HL-60/S4 (cell line): ENCODE measurements around the gene SMAD3.

ENCODE experiments used
- in situ Hi-C: fragments of 300-500 bp; cut with MboI; formaldehyde crosslinking; loops from 2 replicates; pipeline ENCODE4 v1.14.3; 2022; ENCODE audit warnings: low sequenced_read_pairs

Gene SMAD3

DNA sequence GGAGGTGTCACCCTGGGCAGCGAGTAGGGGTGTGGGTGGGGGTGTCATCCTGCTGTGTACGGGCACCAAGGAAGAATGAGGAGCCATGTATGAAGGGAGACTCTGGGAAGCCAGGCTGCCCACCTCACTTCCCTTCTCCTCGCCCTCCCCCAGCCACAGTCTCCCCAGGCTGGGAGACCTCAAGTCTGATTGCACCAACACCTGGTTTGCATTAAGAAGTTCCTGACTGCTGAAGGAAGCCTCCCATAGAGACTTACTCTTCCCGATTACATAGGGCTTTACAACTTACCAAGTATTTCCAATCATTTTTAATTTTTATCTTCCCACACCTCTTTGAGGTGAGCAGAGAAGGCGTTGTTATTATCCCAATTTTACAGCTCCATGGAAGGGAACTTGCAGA is 29.5 kb upstream of the SMAD3 start:
- in situ Hi-C loops = no loop called here

DNA sequence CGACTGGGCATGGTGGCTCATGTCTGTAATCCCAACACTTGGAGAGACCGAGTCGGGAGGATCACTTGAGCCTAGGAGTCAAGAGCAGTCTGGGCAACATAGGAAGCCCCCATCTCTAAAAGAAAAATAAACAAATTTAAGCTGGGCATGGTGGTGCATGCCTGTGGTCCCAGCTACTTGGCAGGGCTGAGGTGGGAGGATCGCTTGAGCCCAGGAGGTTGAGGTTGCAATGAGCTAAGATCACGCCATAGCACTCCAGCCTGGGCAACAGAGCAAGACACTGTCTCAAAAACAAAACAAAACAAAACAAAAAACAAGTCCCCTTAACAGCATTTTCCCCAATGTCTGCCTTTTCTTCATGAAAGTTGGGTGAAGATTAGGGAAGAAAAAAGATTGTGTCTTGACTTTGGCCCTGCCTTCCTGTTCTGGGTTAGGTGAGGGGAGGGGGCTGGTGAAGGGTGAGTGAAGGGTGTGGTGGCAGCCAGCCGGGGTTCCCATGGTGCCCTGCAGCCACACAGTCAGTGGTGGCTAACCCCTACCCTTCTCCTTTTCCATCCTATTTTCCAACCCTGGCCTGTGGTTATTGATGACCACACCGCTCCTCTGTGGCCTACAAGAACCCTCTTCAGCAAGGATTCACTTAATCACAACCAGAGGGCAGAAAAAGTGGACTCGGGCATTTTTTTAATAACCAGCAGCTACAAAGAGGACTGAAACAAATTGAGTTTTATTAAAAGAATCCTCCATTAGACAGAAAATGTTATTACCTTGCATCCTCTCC is 28.4 kb upstream of the SMAD3 start:
- in situ Hi-C loops = no loop called here

DNA sequence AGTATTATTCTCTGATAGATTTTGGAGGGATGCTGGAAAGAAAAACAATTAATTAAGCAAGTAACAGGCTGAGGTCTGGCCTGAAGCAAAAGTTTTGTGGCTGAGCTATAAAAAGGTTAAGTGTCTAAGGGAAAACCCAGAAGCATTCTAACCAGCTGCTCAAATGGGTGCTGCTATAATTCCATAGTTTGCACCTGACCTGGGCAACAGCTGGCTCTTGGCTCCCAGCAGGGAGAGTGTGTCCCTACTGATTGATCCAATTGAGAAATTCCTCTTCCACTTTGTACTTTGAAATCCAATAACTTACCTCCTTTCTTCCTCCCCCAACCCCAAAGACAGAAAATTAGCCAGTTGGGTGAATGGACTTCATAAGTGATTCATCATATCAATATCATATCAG is 27.7 kb upstream of the SMAD3 start:
- in situ Hi-C loops = no loop called here

DNA sequence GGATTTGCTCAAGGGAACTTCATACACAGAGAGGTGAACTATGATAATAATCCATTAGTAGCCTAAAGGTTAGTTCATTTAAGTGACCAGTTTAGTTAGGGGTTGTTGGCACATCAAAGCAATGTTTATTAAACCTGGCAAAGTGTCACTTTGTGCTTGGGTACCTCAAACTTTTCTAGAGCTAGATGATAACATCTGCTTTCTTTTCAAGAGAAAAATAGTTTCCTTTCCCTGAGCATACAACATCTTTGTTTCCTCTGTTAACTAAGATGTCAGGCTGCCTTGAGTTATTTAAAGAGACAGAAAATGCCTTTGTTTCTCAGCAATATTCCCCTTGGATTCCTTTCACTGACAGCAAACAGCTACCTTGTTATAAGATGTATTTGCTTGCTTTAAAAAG is 26.7 kb upstream of the SMAD3 start:
- in situ Hi-C loops = no loop called here

DNA sequence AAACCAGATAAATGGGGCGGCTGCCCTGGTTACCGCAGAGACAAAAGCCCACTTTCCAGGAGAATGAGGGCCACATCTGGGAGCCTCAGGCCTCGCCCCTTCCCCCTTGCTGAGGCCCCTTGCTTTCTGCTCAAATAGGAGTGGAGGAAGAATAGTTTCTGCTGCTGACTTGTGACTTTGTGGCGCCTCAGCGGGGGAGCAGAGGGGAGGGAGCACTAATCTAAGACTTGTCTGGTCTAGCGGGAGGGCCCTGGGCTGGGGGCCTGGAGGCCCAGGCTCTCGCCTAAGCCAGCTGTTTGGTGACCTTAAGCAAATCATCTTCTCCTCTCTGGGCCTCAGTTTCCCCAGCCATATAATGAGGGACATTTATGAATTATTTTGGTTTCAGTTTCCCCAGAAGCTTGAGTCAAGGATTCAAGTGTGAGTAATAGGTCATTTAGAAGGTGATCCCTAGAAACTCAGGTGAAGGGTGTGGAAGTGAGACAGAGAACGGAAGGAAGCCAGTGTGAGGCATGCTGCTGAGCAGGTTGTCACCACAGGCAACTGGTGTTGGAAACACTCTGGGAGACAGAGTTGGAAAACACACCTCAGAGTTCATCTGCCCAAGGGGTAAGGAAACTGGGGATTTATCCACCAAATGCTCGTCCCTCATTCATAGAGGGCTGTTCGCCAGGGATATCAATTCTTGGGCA is 25.9 kb upstream of the SMAD3 start:
- in situ Hi-C loops = no loop called here

DNA sequence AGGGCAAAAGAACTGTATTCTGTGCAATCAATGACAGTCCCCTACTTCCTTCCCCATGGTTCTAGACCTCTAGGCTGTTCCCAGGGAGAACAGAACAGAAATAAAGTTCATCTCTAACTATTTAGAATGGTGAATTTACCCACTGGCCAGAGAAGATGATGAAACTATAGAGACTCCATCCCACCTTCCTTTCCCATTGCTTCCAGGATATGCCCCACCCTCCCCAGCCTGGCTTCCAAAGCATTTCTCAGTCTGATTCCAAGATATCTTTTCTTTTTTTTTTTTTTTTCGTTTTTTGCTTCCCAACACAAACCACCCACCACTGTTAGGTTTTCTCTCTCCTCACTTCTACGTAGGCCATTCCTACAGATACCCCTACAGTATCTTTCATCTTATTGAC is 25.1 kb upstream of the SMAD3 start:
- in situ Hi-C loops = no loop called here

DNA sequence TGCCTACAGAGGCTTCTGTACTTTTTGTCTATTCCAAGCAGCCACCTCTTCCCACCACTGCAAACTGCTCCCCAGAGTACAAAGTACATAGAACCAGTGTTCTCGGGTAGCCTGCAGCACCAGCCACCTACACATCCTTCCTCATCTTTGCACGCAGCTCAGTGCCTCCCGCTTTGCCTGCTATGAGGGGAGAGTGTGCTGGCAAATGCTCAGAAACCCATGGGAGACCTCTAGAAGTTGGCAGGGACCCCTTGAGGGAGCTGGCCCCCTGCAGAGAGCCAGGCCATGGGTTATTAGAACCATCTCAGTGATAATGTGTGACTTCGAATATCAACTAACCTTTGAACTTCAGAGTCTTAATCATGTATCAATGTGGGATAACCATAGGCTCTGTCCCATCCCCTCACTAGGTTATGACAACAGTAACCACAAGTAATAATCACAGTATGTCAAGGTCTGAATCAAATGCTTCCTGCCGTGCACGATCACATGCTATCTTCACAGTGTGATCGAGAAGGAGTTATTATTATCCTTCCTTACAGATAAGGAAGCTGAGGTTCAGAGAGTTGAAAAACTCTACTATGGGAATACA is 22.8 kb upstream of the SMAD3 start:
- in situ Hi-C loops = no loop called here

DNA sequence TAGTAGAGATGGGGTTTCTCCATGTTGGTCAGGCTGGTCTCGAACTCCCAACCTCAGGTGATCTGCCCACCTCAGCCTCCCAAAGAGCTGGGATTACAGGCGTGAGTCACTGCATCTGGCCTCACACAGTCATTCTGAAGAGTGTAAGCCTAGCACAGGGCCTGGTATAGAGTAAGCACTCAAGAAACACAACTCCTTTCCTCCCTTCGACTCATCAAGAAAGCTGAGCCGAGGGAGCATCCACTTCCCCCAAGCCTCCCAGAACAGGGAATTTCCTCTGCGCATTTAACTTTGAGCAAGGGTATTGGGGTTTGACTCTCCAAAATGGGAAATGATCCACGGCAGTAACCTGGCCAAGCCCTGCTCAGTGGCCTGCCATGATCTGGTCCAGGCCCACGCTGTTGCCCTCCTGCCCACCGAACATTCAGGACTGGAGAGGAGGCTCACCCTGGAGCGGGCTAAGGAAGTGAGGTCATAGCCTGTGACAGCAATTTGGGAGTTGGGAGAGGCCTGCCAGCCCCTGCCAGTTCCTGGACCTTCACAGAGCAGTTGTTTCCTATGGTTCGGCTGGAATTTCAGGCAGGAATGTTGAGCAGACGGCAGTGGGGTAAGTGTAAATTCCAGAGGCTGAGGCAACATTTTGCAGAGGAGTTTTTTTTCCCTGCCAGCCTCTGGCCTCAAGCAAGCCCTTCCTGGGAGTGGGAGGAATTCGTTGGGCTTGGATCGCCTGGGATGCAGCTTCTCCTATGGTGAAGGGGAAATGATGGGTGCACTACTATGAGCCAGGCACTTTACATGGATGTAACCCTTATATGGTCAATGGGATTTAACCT is 21.2 kb upstream of the SMAD3 start:
- in situ Hi-C loops = no loop called here

DNA sequence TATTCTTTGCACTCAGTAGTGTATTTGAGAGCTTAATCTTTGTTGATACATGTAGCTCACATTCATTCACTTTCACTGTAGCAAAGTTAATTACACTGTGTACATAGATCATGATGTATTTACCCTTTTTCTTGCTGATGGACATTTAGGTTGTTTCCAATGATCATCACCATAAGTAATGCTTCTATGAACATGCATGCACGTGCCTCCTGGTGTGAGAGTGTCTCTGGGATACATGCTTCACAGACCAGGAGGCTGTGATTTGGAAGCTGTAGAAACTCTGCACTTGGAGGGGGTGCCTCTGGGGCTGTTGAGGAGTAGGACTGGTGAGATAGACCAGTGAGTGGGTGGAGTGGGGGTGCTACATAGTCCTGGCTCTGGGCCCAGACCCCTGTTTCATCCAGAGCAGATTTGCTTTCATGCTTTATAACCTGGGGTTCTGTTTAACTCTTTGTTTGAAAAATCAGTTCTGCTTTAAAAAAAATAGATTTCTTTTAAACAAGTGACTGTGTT is 18.2 kb upstream of the SMAD3 start:
- in situ Hi-C loops = no loop called here

DNA sequence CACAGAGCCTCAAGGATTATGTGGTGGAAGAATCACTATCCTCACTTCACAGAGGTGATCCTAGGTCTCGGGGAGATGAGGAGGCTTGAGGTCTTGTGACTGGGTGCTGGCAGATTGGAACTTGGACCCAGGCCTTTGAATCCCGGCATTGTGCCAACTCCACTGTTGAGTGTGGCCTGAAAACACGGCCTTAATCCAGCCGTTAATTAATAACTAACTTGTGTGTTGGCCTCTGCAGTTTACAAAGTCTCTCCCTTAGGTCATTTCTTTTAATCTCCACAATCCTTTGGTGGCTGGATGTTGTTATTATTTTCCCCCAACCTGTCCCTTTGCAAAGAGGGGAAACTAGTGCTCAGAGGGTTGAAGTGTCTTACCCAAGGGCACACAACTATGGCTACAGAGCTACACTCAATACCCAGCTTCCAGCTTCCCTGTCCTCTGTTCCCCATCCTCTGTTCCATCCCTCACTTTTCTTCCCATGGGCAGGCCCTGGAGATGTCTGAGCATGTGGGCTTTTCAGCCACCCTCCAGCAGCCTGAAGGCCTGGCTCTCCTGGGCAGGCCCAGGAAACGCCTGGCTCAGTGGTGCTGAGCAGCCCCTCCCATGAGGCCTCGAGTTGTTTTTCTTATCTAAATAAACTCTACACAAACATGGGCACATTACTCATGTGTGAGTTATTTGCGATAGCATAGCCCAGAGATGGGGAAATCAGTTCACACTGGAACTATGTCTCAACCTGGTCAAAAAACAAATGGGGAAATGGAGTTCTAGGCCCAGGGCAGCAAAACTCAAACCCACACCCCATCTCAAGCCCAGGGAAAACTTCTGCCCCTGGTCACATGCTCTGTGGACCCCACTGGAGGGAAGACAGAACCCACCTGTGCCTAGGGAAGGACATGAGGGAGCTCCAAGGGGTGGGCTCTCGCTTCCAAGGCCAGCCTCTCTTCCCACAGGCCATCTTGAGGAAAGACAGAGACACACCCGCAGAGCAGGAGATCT is 16.8 kb upstream of the SMAD3 start:
- in situ Hi-C loops = no loop called here

DNA sequence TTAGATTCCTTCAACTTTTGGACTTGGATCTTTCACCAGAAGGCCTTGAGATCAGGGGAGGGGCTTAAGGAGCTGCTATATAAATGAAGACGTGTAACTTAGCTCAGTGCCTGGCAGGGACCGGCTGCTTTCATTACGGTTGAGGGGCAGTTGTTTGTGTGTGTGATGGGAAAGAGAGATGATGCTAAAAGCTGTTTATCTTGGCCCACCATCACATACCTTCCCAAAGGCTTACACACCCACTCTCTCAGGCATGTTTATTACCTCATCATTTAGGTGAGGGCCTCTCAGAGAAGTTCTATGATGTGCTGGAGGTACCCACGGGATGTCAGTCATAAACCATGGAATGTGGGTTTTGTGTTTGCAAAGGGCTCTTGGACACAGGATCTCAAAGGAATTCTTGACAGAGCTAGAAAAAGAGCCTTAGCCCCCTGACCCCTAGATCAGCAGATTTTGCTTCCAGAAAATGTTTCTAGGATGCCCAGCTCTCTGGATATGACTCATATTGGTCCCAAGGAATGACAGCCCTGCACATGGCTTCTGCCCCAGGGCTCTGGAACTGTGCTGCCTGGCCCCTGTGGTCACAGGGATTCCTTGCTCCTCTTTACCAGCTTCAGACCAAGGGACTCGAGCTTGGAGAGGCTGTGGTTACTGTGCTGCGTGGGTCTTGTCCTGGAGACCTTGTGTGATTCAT is 15.9 kb upstream of the SMAD3 start:
- in situ Hi-C loops = no loop called here

DNA sequence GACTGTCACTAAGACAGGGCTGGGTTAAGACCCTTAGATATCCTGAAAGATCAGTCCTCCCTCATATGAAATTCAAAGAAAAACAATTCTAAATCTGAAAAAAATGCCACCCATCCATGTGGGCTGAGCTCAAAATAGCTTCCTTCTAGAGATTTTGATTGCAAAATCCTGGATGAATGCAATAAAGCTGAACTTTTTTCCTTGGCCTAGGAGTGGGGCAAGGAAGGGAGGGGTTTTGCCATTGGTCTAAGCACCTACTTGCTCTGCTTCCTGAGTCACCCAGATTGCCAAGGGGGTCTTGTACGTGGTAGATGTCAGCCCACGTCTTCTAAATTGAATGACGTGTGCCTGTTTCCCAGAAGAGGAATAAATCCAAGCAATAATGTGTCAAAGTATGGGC is 15.3 kb upstream of the SMAD3 start:
- in situ Hi-C loops = no loop called here

DNA sequence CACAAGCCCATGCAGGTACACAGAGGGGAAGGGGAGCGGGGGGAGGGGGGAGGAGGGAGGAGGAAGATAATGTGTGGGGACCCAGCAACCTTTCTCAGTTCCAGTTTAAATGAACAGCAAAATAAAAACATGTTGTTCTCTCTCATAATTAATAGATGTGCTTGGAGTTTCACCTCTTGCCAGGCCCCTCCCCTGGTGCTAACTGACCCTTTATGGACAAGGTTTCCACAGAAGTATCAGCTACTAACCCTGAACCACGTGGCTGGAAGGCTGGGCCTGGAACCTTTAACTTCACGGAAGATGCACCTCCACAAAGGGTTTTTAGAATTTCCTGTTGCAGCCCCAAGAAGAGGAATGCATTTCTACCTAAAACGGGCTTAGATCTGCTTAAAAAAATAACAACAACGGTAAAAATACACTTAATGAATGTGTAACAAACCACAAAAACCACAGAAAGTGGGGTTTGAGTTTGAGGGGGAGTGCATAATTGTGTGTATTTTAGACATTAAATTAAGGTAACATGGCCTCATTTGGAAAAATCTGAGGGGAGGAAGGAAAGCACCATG is 14.8 kb upstream of the SMAD3 start:
- in situ Hi-C loops = no loop called here

DNA sequence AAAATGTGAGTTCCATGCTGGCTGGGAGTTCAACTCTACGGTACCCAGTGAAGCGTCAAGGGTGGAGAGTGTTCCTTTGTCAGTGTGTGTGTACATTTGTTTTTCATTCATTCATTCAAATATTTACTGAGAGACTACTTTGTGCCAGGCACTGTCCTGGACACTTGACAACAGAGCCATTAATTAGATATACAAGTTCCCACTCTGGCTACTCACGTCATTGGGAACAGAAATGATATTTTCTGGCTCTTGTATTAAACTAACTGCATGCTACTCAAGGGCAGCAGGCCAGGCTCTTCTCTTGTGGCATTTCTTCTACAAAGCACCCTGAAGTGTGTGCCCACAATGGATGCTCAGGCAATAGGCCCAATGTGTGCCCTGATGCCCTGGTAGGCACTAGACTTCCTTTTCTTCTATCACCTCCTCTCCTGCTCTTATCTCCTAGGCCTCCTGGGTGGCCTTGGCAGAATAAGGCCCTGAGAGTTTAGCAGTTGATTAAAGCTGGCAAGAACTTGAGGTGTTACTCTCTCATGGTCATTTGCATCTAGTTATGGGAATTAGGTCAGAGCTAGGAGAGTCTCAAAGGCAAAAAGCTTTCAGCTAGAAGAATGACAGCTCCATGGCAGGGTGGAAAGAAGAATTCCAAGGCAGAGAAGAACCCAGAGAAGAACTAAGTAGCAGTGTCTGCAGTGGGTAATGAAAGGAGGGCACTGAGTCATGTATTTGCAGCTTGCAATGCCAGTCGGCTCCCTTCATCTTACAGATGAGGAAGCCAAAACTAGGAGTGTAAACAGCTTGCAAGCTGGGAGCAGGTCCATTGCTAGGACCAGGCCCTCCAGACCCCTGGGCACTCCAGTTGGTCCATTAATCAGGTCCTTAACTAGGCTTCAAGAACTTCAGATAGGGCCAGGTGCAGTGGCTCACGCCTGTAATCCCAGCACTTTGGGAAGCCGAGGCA is 14.0 kb upstream of the SMAD3 start:
- in situ Hi-C loops = no loop called here

DNA sequence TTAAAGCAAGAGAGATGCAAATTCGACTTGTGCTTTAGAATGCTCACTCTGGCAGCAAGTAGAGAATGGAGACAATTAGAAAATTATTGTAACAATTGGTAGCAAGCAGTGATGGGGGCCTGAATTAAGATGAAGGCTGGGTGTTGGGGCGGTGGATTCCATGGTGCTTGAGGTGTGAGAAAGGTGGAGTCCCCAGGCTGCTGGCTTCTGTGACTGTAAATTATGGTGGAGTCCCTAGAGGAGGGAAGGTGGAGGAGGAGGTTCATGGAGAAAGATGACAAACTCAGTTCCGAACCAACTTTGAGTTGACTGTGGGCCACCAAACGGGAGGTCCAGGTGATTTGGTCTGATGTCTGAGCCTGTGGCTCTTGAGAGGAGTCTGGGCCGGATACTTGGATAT is 10.7 kb upstream of the SMAD3 start:
- in situ Hi-C loops = no loop called here

DNA sequence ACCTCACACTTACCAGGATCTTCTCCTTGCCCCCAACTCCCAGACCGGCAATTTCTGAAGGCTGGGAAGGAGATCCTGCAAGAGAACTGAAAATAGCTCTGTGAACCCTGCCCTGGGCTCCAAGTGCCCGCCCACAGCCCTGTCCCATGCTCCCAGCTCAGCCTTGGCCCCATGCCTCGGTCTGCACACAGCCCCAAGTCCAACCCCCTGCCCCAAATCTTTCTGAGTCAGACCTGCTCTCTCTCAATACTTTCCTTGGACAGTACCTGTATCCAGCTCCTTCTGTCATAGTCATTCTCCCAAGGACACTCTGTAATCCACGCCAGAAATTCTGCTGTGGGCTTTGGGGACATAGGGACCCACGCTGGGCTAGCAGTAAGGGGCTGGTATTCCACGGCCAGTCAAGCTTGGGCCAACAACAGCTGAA is 6.3 kb upstream of the SMAD3 start:
- in situ Hi-C loops = no loop called here

DNA sequence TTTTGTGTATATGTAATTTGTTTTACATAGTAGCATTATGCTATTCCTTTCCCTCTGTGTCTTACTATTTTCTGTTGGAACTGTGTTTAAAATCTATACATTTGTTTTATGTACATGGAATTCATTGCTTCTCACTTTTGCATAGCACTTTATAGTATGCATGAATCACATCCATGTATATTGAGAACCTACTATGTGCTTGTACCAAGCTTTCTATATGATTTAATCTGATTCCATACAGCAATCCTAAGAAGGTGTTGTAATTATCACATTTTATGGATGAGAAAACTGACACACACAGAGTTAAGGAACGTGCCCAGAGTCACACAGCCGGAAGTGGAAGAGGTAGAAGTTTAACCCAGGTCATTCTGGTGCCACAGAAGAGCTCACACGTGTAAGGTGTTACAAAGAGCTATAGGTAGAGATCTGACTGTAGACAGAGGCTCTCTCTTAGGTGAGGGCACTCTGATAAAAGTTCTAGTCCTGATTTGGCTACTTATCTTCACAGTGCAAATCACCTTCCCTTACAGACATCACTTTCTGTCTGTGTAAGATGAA is 3.5 kb upstream of the SMAD3 start:
- in situ Hi-C loops = no loop called here
